SK-N-SH (cell line): ENCODE measurements around the gene TNRC6C. TPM values are rescaled to one million over a fixed set of nuclear protein-coding genes. Genes with fewer than 3 reads are reported as not detected.

Source experiments
- CTCF ChIA-PET: fragments of 300-600, 350-600 bp; formaldehyde crosslinking; extraction: SDS; loops from one replicate; lab custom pipeline; 2021; lab: Yijun Ruan, JAX
- POLR2A ChIA-PET: fragments of 350-600 bp; sonication (Branson Sonifier 250); formaldehyde crosslinking; extraction: SDS; loops from one replicate; lab custom pipeline; 2020; ENCODE audit warnings: antibody characterized with exemption, inconsistent platforms; lab: Yijun Ruan, JAX
- DNase-seq: peaks from one replicate; pipeline ENCODE4 v3.0.0; 2012
- H2AFZ ChIP-seq: fragments of 200-600 bp; sonication (generic); 2 replicates; pipeline ENCODE4 v1.8.1; 2016; ENCODE audit warnings: antibody characterized with exemption, mild to moderate bottlenecking, low read depth
- H3F3A ChIP-seq: fragments of 200-600 bp; sonication (generic); replicated peaks from 2 replicates; pipeline ENCODE3; 2016; ENCODE audit warnings: antibody characterized with exemption, mild to moderate bottlenecking; ENCODE audit not compliant: insufficient read depth
- H3K27ac ChIP-seq, 2 experiments: fragments of 200-500 bp in 1 of 2; fragments of 200-600 bp in 1 of 2; sonication (Bioruptor generic) in 1 of 2; sonication (generic), shearing (Covaris generic) in 1 of 2; 2 replicates each; pipeline versions ENCODE4 v1.5.1 to v1.6.1; 2014 to 2016; ENCODE audit warnings: low read depth in 2 of 2, inconsistent platforms in 1 of 2, low read length in 1 of 2, mild to moderate bottlenecking in 1 of 2, mixed read lengths in 1 of 2
- H3K27me3 ChIP-seq: fragments of 200-600 bp; sonication (generic), shearing (Covaris generic); 2 replicates; pipeline ENCODE4 v1.6.1; 2016; ENCODE audit warnings: mixed run types; ENCODE audit not compliant: insufficient read depth
- H3K36me3 ChIP-seq, 2 experiments: fragments of 200-500 bp in 1 of 2; fragments of 200-600 bp in 1 of 2; sonication (Bioruptor generic) in 1 of 2; sonication (generic) in 1 of 2; replicated peaks in 1 of 2; 2 replicates each; pipeline versions ENCODE3 to v1.5.1; 2014 to 2016; ENCODE audit warnings: low read length in 1 of 2, mild to moderate bottlenecking in 1 of 2; ENCODE audit not compliant: insufficient read depth in 2 of 2, control insufficient read depth in 1 of 2
- H3K4me1 ChIP-seq, 2 experiments: fragments of 200-500 bp in 1 of 2; fragments of 200-600 bp in 1 of 2; sonication (Bioruptor generic) in 1 of 2; sonication (generic), shearing (Covaris generic) in 1 of 2; 2 replicates each; pipeline versions ENCODE4 v1.5.1 to v1.6.1; 2014 to 2016; ENCODE audit warnings: low read depth in 1 of 2, low read length in 1 of 2, mixed run types in 1 of 2; ENCODE audit not compliant: insufficient read depth in 2 of 2, control insufficient read depth in 1 of 2
- H3K4me2 ChIP-seq: fragments of 200-600 bp; sonication (generic), shearing (Covaris generic); 2 replicates; pipeline ENCODE4 v1.6.1; 2017; ENCODE audit warnings: mixed run types
- H3K4me3 ChIP-seq, 2 experiments: fragments of 200-500 bp in 1 of 2; fragments of 200-600 bp in 1 of 2; sonication (Bioruptor generic) in 1 of 2; sonication (generic), shearing (Covaris generic) in 1 of 2; 2 replicates each; pipeline versions ENCODE4 v1.5.1 to v1.8.1; 2014 to 2016; ENCODE audit warnings: low read depth in 2 of 2, inconsistent platforms in 1 of 2, low read length in 1 of 2, mild to moderate bottlenecking in 1 of 2, mixed read lengths in 1 of 2, moderate library complexity in 1 of 2
- H3K79me2 ChIP-seq: fragments of 200-600 bp; sonication (generic); 2 replicates; pipeline ENCODE4 v1.8.1; 2017; ENCODE audit warnings: mild to moderate bottlenecking; ENCODE audit not compliant: insufficient read depth
- H3K9ac ChIP-seq: fragments of 200-600 bp; sonication (generic); 2 replicates; pipeline ENCODE4 v1.6.1; 2017; ENCODE audit warnings: mixed run types
- H3K9me2 ChIP-seq: fragments of 200-600 bp; sonication (generic); 2 replicates; pipeline ENCODE4 v1.6.1; 2017; ENCODE audit warnings: mixed run types
- H3K9me3 ChIP-seq: fragments of 200-600 bp; sonication (generic); 2 replicates; pipeline ENCODE4 v1.6.1; 2017; ENCODE audit warnings: mixed run types, mild to moderate bottlenecking, moderate library complexity
- H4K20me1 ChIP-seq: fragments of 200-600 bp; sonication (generic); 2 replicates; pipeline ENCODE4 v1.6.1; 2017; ENCODE audit warnings: mild to moderate bottlenecking, mixed run types; ENCODE audit not compliant: insufficient read depth
- ELF1 ChIP-seq: IDR thresholded peaks from 2 replicates; pipeline ENCODE4 v1.4.0; 2012
- EZH2phosphoT487 ChIP-seq: fragments of 200-600 bp; sonication (generic); IDR thresholded peaks from 2 replicates; pipeline ENCODE4 v1.6.1; 2017; ENCODE audit warnings: low read depth, mixed run types, mild to moderate bottlenecking, antibody characterized with exemption, moderate library complexity, borderline replicate concordance
- FOXJ3 ChIP-seq: sonication (generic); formaldehyde crosslinking; IDR thresholded peaks from 2 replicates; pipeline ENCODE4 v1.5.1; 2020; ENCODE audit warnings: mild to moderate bottlenecking, missing genetic modification reagents
- GABPA ChIP-seq: IDR thresholded peaks from 2 replicates; pipeline ENCODE4 v1.4.0; 2012; ENCODE audit warnings: low read depth, mild to moderate bottlenecking
- IRF3 ChIP-seq: fragments of 150-350 bp; IDR thresholded peaks from 2 replicates; pipeline ENCODE4 v1.6.1; 2016; ENCODE audit warnings: mild to moderate bottlenecking, low read depth, low read length
- MAX ChIP-seq: IDR thresholded peaks from 2 replicates; pipeline ENCODE4 v1.4.0; 2012; ENCODE audit warnings: low read depth
- MXI1 ChIP-seq: IDR thresholded peaks from 2 replicates; pipeline ENCODE4 v1.6.1; 2012; ENCODE audit warnings: mild to moderate bottlenecking, low read depth, low read length, improper control_type of control experiment
- NFIC ChIP-seq: IDR thresholded peaks from 2 replicates; pipeline ENCODE4 v1.4.0; 2012; ENCODE audit warnings: borderline replicate concordance
- POLR2AphosphoS5 ChIP-seq: IDR thresholded peaks from 2 replicates; pipeline ENCODE4 v1.6.1; 2012; ENCODE audit warnings: low read depth, low read length
- REST ChIP-seq: IDR thresholded peaks from 2 replicates; pipeline ENCODE4 v1.6.1; 2012; ENCODE audit warnings: mild to moderate bottlenecking, low read depth, low read length, moderate library complexity
- RXRA ChIP-seq: IDR thresholded peaks from 2 replicates; pipeline ENCODE4 v1.4.0; 2012; ENCODE audit warnings: low read depth, mild to moderate bottlenecking, borderline replicate concordance
- TAF1 ChIP-seq: IDR thresholded peaks from 2 replicates; pipeline ENCODE4 v1.6.1; 2012; ENCODE audit warnings: low read depth, mild to moderate bottlenecking, low read length, moderate library complexity, borderline replicate concordance
- TEAD4 ChIP-seq: IDR thresholded peaks from 2 replicates; pipeline ENCODE4 v1.4.0; 2012; ENCODE audit warnings: mild to moderate bottlenecking, borderline replicate concordance; ENCODE audit not compliant: insufficient read depth
- USF1 ChIP-seq: IDR thresholded peaks from 2 replicates; pipeline ENCODE4 v1.4.0; 2012; ENCODE audit warnings: low read depth, borderline replicate concordance
- YY1 ChIP-seq: IDR thresholded peaks from 2 replicates; pipeline ENCODE4 v1.4.0; 2012; ENCODE audit warnings: low read depth, mild to moderate bottlenecking
- WGBS: methylation state at CpG from one replicate; pipeline ENCODE4 v1.1.6; 2017; ENCODE audit warnings: low lambda C conversion rate; 5-methylcytosine and 5-hydroxymethylcytosine counted together
- polyA plus RNA-seq, 3 experiments: library from polyadenylated mRNA; depleted of rRNA; stranded (reverse); fragments of >200 nt; gene quantifications; 2 replicates each; pipeline ENCODE4 v1.2.3, GENCODE V29; 2012

The TNRC6C gene
- polyA plus RNA-seq, 1 of the 3 experiments (the other 2 are of a cell fraction), result 2.2 TPM

GRCh38 chr17:77930780-77931768, 27.4 kb upstream of the TNRC6C start (continued):
- no peak for TF ChIP-seq REST
- TF ChIP-seq FOXJ3, result 0 out of 2 replicates have a peak, but pooled peaks have one; percentile 28
- no peak for TF ChIP-seq RXRA
- no peak for TF ChIP-seq USF1
- TF ChIP-seq TAF1, result no peak
- no peak for TF ChIP-seq TEAD4
- TF ChIP-seq MXI1, result peak; percentile 81
- no peak for TF ChIP-seq EZH2phosphoT487

GRCh38 chr17:77933777-77934398, 24.6 kb upstream of the TNRC6C start:
- no peak overlapping the region for H3K4me3 ChIP-seq
- no peak for TF ChIP-seq ELF1
- TF ChIP-seq MAX, result no peak
- TF ChIP-seq YY1, result no peak
- no peak for TF ChIP-seq GABPA
- TF ChIP-seq FOXJ3, result no peak
- no peak for TF ChIP-seq POLR2AphosphoS5
- no peak for TF ChIP-seq NFIC
- no peak for TF ChIP-seq IRF3
- no peak for TF ChIP-seq TEAD4
- TF ChIP-seq, all 33 proteins: peak for 0
- Histone ChIP-seq H2AFZ (no peak overlapping the region), H3K27ac (no peak overlapping the region), H4K20me1 (no peaks in the 10 kb centered on the region), H3K9me3 (no peaks in the 10 kb centered on the region), H3K27me3 (peaks cover 23% of the 10 kb centered on the region), H3K4me2 (no peak overlapping the region), H3K79me2 (no peaks in the 10 kb centered on the region), H3K9me2 (no peaks in the 10 kb centered on the region), H3K9ac (no peak overlapping the region), H3F3A (no peaks in the 10 kb centered on the region), H3K4me1 (peaks cover 0 to 23% of the 10 kb centered on the region in 2 experiments; a peak in 1 of 4 replicates), H3K36me3 (no peaks in the 10 kb centered on the region)
- WGBS, result 69% methylated on average over 6 of the region's 6 CpGs
- POLR2A ChIA-PET, result interaction anchor here (4.3 kb wide), 1 partner anchor 24 kb away, joined by 37 read pairs; the partner anchor contains the start of gene TNRC6C
- no peak for DNase-seq
- CTCF ChIA-PET, result interaction anchor here (1.3 to 1.6 kb wide), 2 partner anchors 25 to 80 kb away, joined by 3 to 5 read pairs; partner anchors contain the start of gene TNRC6C
